ENCODE data around the gene RPL32.
A peak's percentile ranks its signal among the peaks of the same experiment; 100 is the strongest.
"Not testable (repeated sequence)": the region's sequence is repeated elsewhere in the genome, so short reads cannot be mapped to it uniquely, and the experiment has no call there.

RPL32 gene

DNA sequence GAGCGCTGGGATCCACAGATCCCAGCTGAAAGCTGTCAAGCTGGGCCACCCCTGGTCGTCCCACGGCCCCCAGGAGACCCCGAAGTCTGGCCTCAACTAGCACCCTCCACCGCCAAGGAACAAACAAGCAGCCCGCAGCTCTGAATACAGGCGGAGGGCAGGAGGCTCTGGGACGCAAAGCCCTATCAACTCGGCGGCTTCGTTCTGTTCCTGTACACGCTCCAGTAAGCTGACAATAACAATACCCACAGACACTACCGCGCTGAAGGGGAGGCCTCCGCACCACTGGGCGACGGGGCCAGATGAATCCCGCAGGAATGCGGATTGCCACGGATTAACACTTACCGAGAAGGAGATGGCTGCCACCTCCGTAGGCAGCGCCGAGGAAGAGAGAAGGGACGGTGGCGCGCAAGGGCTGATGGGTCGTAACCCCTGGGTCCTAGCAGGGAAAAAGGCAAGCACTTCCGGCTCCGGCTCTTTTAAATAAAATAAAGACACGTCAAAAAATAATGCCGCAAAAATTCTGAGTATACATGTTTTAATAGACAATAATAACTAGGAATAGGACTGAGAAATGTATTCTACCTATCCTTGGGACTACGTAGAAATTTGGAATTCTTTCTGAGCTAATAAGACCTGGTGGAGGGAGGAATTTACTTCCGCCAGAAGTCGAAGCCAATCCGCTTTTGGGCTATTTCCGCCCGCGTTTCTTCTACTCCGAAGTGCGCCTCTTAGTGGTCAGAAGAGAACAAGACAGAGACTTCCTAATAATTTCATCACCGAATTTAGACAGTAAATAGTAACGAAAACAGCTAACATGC lies at the start of gene RPL32:
TSS of gene RPL32 (minus strand) at position 417 of the 821 bp plus-strand sequence. CDS start 1,328 bp downstream, outside the sequence.
- DNase-seq, result peak; percentile 95

- DNase-seq, result no peak
Measured at GRCh38 chr3:12890610-12891390, 49.4 kb upstream of the RPL32 start.

DNA sequence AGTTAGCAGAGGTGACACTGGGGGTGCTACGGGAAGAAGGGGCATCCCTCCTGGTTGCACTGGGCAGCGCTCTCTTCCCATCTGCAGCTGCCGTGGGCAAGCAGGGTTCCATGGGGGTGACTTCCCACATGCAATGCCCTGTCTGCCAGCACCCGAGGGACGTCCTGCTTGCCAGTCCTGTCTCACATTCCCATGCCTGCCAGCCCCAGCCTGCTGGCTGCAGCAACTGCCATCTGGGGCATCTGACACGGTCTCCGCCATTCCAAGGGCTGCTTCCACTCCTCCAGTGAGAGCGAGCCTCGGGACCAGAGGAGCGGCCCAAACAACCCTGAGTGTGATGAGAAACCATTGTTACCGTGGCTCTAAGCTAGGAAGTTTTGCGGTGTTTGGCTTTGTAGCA lies 45.4 kb upstream of the RPL32 start:
- no peak for DNase-seq

GRCh38 chr3:12886106-12886679 lies 44.8 kb upstream of the RPL32 start:
- no peak for DNase-seq

- DNase-seq, result no peak
Measured at GRCh38 chr3:12885583-12885930, 44.2 kb upstream of the RPL32 start.

- no peak for DNase-seq
Measured at GRCh38 chr3:12884790-12885582, 43.6 kb upstream of the RPL32 start.

GRCh38 chr3:12884186-12884680 lies 42.9 kb upstream of the RPL32 start:
- peak; percentile 32 for DNase-seq

DNA sequence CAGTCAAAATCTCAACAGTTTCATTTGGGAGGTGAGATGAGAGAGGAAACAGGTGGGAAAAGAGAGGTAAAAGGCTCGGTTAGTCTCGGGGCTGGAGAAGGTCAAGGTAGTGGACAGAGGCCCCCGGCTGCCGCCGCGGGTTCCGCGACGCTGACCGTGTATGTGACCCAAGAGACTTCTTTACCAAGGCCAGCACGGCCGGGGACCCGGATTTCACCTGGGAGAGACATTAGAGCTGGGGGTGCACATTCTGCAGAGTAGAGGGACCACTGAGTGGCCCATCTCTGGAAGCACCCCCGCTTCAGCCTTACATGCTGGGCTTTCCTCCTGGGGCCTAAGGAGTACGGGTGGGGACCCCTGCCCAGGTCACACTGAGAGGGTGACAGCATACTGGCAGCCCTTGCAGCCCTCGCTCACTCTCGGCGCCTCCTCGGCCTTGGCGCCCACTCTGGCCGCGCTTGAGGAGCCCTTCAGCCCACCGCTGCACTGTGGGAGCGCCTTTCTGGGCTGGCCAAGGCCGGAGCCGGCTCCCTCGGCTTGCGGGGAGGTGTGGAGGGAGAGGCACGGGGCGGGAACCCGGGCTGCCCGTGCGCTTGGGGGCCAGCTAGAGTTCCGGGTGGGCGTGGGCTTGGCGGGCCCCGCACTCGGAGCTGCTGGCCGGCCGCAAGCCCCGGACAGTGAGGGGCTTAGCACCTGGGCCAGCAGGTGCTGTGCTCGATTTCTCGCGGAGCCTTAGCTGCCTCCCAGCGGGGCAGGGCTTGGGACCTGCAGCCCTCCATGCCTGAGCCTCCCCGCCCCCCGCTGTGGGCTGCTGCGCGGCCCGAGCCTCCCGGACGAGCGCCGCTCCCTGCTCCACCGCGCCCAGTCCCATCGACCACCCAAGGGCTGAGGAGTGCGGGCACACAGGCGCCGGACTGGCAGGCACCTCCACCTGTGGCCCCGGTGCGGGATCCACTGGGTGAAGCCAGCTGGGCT lies 41.3 kb upstream of the RPL32 start:
- no peak for DNase-seq

GRCh38 chr3:12881858-12882257 lies 40.5 kb upstream of the RPL32 start:
- DNase-seq, result not testable (repeated sequence)

- DNase-seq, result no peak
Measured at GRCh38 chr3:12879191-12879815, 37.9 kb upstream of the RPL32 start.

DNA sequence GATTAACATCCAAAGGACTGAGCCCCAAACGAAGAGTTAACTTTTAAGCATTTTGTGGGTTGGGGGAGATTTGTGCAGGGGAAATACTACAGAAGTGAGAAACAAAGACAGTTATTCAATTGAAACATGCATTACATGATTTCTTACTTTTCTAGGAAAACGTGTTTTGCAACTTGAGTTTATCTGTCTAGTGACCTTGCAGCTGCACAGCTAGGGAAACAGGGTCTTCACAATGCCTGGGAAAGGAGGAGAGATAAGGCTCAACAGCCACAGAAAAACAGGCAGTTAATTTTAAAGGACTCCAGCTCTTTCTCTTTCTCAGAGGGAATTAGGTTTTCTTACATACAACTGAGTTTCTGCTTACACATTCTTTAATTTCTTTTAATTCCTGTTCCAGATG lies 37.4 kb upstream of the RPL32 start:
- not testable (repeated sequence) for DNase-seq

DNA sequence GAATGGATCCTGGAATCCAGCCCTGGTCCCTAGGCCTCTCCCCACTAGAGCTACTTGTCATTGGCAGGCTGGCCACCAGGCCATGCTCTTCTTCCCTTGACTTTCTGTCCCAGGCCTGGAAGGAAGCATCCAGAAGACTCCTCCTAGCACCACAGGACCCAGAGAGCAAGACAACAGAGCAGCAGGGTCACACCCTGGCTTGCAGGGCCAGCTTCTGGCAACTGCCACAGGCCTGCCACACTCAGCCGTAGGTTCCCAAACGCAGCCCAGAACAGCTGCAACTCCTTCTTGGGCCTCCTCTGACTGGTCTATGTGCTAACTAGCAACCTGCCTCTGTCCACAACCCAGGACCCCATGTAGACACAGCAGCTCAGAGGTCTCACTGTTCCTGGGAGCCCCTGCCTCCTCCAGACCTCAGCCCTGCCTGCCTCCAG lies 36.8 kb upstream of the RPL32 start:
- no peak for DNase-seq

GRCh38 chr3:12877040-12877439 lies 35.7 kb upstream of the RPL32 start:
- DNase-seq, result no peak

GRCh38 chr3:12875857-12876836 lies 34.8 kb upstream of the RPL32 start:
- DNase-seq, result peak; percentile 17

- no peak for DNase-seq
Measured at GRCh38 chr3:12871404-12871983, 30.1 kb upstream of the RPL32 start.

GRCh38 chr3:12870942-12871341 lies 29.6 kb upstream of the RPL32 start:
- DNase-seq, result no peak

GRCh38 chr3:12869035-12869621 lies 27.8 kb upstream of the RPL32 start:
- DNase-seq, result no peak

All from fibroblast of upper back skin (primary cell).